ENCODE results near the gene UROS.

The UROS gene

DNA sequence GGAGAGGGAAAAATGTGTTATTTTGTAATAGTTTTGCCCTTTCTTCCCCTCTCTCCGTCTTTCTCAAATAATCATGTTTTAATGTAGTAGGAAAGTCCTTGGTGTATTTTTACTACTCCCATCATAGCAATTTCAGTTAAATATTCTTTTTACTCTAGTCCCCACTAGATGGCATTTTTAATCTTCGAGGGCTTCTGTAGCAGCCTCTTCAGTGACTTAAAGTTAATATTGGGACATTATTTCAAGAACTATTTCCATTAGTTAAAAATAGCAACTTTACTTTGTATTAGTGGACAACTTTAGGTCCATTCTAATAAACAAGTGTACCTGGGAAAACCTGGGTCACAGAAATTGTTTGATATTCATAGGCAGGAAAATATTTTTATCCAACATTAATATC, 80.6 kb downstream of the UROS start:
- Mint-ChIP-seq H3K27ac (no peak overlapping the region), H3K36me3 (peaks cover 62 to 71% of the 10 kb centered on the region in 2 donors), H3K4me1 (peaks cover 0 to 2% of the 10 kb centered on the region in 2 donors), H3K9me3 (peaks cover 3 to 5% of the 10 kb centered on the region in 2 donors), H3K27me3 (no peaks in the 10 kb centered on the region), H3K4me3 (no peak overlapping the region)
- DNase-seq: no peak
- no peak for ATAC-seq (replicated peaks)

DNA sequence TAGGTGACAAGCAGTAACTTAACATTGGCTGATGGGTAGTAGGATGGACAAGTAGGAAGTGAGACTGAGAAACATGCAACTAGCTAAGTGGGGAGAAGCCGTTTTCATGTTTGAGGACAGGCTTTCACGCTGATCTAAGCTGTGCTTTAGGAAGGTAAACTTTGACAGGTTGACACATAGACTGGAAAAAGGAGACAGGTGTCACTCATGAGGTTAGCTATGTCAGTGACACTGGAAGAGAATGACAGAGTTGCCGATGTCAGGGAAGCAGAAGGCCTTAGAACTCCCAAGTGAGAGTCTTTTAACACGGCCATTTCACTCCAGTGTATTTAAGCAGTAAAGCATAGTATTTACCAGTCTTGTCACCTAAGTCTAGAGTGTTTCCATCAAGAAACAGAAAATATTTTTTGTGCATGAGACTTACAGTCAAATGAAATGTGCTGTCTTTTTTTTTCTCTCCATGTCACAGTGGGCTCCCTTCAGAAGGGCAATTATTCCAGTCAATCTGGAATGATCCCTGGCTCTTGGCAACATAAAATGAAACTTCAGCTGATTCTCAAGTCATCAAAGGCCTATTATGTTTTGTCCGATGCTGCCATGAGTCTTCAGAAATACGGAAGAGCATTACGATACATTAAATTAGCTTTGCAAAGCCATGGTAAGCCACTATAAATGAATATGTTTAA, 82.9 kb downstream of the UROS start:
- Mint-ChIP-seq H3K27ac (no peak overlapping the region), H3K4me1 (no peaks in the 10 kb centered on the region), H3K36me3 (peaks cover 64 to 76% of the 10 kb centered on the region in 2 donors)

More for the DNA sequence above, 82.9 kb downstream of the UROS start:
- H3K9me3 Mint-ChIP-seq: peaks cover under 1 to 4% of the 10 kb centered on the region in 2 donors
- no peak for DNase-seq
- no peaks in the 10 kb centered on the region for H3K27me3 Mint-ChIP-seq
- no peak for ATAC-seq (replicated peaks)
- no peak overlapping the region for H3K4me3 Mint-ChIP-seq
